Adipose tissue (tissue), 3 donors: Measurements from ENCODE around the gene MST1. TPM values are rescaled to one million over a fixed set of nuclear protein-coding genes. Genes with fewer than 3 reads are reported as not detected.

Experiments
- polyA plus RNA-seq, 3 donors: library from polyadenylated mRNA; stranded (reverse); fragments of 200-250 nt; gene quantifications; one replicate each; pipeline ENCODE4 v1.2.3, GENCODE V29; 2013
- donor health status: healthy with polysubstance abuse.
- donor health status: Bipolar disorder and iron deficiency.
- donor health status: healthy.

MST1 gene
- polyA plus RNA-seq, 3 donors: 14.3 to 22.2 (median 19.1) TPM

Other genes starting within 250 kb of the MST1 start
- 10 to 100 TPM; 12.5 to 43.2 (median 23.5) TPM for gene DAG1, start 219.2 kb downstream of the MST1 start, polyA plus RNA-seq
- under 1 TPM; 0.06 to 0.49 (median 0.11) TPM for gene BSN, start 135.0 kb downstream of the MST1 start, polyA plus RNA-seq
- 10 to 100 TPM; 31.5 to 46.6 (median 44.6) TPM for gene APEH, start 15.1 kb downstream of the MST1 start, polyA plus RNA-seq
- gene RNF123, start 83 bp upstream of the MST1 start, polyA plus RNA-seq: 10 to 100 TPM; 12.3 to 20.9 (median 13.6) TPM
- under 1 TPM in 2 of 3 donors, not detected in 1; 0.87 to 0.88 TPM for gene AMIGO3, start 30.2 kb upstream of the MST1 start, polyA plus RNA-seq
- 10 to 100 TPM; 18.1 to 34.0 (median 20.5) TPM for gene GMPPB, start 34.5 kb upstream of the MST1 start, polyA plus RNA-seq
- gene IP6K1, start 97.1 kb upstream of the MST1 start, polyA plus RNA-seq: 10 to 100 TPM; 11.7 to 16.3 (median 15.7) TPM
- not detected for gene CDHR4, start 110.4 kb upstream of the MST1 start, polyA plus RNA-seq
- gene INKA1, start 113.8 kb upstream of the MST1 start, polyA plus RNA-seq: 1 to 10 TPM; 1.4 to 4.2 (median 1.6) TPM
- 10 to 100 TPM; 25.7 to 47.6 (median 31.2) TPM for gene UBA7, start 124.5 kb upstream of the MST1 start, polyA plus RNA-seq
- 1 to 10 TPM in 1 of 3 donors, under 1 TPM in 2; 0.64 to 1.0 (median 0.84) TPM for gene TRAIP, start 167.1 kb upstream of the MST1 start, polyA plus RNA-seq
- under 1 TPM in 1 of 3 donors, not detected in 2; 0.07 TPM for gene CAMKV, start 180.4 kb upstream of the MST1 start, polyA plus RNA-seq
- gene MST1R, start 214.4 kb upstream of the MST1 start, polyA plus RNA-seq: 1 to 10 TPM; 2.5 to 7.7 (median 6.7) TPM
- 10 to 100 TPM in 1 of 3 donors, 1 to 10 TPM in 2; 5.1 to 10.2 (median 9.7) TPM for gene MON1A, start 240.3 kb upstream of the MST1 start, polyA plus RNA-seq